Endothelial cell (in vitro differentiated cells): ENCODE measurements around the gene ADAP1. TPM values are rescaled to one million over a fixed set of nuclear protein-coding genes. Genes with fewer than 3 reads are reported as not detected.

ENCODE experiments used
- DNase-seq: peaks from one replicate; pipeline ENCODE4 v3.0.0; 2021; ENCODE audit warnings: low spot score
- H3K27ac Mint-ChIP-seq: one replicate; pipeline ENCODE4 v1.8.0; 2021; ENCODE audit warnings: mixed read lengths, inconsistent platforms; ENCODE audit not compliant: unreplicated experiment
- H3K27me3 Mint-ChIP-seq: one replicate; pipeline ENCODE4 v1.8.0; 2021; ENCODE audit warnings: mild to moderate bottlenecking, moderate library complexity, mixed read lengths, inconsistent platforms; ENCODE audit not compliant: unreplicated experiment
- H3K36me3 Mint-ChIP-seq: one replicate; pipeline ENCODE4 v1.8.0; 2021; ENCODE audit warnings: mild to moderate bottlenecking, low read depth, mixed read lengths, inconsistent platforms; ENCODE audit not compliant: unreplicated experiment
- H3K4me1 Mint-ChIP-seq: one replicate; pipeline ENCODE4 v1.8.0; 2021; ENCODE audit warnings: mild to moderate bottlenecking, mixed read lengths, inconsistent platforms; ENCODE audit not compliant: unreplicated experiment
- H3K4me3 Mint-ChIP-seq: one replicate; pipeline ENCODE4 v1.8.0; 2021; ENCODE audit warnings: mild to moderate bottlenecking, mixed read lengths, inconsistent platforms; ENCODE audit not compliant: unreplicated experiment
- H3K9me3 Mint-ChIP-seq: one replicate; pipeline ENCODE4 v1.8.0; 2021; ENCODE audit warnings: mixed read lengths, inconsistent platforms; ENCODE audit not compliant: unreplicated experiment
- total RNA-seq: library from RNA; stranded (reverse); fragmentation: NEBNext Ultra II Directional; extraction: Animal tissue kit (Norgen Biotek cat#: 25700); gene quantifications from one replicate; pipeline ENCODE4 v1.2.1, GENCODE V29; 2021; ENCODE audit not compliant: unreplicated experiment
- TF ChIP-seq, protein P1 (sequence below): fragments of 200-600 bp; sonication (generic); IDR thresholded peaks from one replicate; pipeline ENCODE4 v1.5.0; 2021; ENCODE audit warnings: antibody characterized with exemption; ENCODE audit not compliant: unreplicated experiment

The ADAP1 gene
- total RNA-seq, 1 donor from 2014 or later = 1.7 TPM

DNA sequence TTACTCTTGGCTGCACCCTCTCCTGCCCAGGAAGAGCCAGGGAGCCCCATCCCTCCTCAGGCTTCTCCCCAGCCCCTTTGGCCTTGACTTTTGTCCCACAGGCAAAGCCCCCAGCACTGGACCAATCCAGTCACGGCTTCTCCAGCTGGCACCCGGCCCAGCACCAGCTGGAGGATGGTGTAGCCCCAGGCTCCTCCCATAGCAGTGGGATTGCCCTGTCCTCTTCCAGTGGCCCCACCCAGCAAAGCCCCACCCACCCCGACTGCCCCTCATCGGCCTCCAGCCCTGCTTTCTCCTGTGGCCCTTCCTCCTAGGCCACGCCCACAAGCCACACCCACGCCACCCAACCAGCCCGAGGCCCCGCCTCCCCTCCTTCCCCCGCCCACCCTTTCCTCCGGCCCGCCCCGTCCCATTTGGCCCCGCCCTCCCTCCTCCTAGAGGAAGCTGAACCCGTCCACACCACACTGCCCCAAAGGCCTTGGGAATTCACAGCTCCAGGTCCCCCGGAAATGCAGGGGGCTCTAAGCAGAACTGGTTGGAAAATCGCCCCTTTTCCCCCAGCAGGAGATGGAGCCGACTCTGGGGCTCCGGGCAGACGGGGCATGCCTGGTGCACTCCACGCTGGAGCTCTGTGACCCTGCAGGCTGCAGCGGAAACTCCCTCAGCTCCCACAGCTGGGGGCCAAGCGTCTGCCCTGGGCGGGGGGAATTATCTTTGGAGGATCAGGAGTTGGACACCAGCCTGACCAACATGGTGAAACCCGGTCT is 52.9 kb downstream of the ADAP1 start:
- no peaks in the 10 kb centered on the region for H3K4me1 Mint-ChIP-seq
- DNase-seq = peak; percentile 71
- no peak overlapping the region for H3K4me3 Mint-ChIP-seq

DNA sequence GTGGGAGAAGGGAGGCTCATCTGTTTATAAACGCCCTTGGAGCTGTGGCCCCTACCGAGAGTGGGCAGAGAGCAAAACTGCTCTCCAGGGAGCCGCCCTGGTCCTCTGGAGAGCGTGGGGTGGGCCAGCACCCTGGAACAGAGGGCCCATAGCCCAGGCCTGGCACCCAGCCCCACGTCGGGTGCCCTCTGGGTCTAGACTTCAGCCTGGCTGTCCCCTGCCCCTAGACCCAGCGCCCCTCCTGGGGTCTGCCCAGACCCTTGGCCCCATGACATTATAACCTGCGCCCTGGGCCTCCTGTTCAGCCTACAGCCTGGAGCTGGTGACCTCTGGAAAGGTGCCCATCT is 53.5 kb downstream of the ADAP1 start:
- no peak for DNase-seq
- H3K27ac Mint-ChIP-seq = no peak overlapping the region
- peaks cover 11% of the 10 kb centered on the region for H3K27me3 Mint-ChIP-seq
- no peak overlapping the region for H3K4me3 Mint-ChIP-seq
- no peaks in the 10 kb centered on the region for H3K4me1 Mint-ChIP-seq
- H3K36me3 Mint-ChIP-seq = peaks cover 9% of the 10 kb centered on the region
- TF ChIP-seq, protein P1, sequence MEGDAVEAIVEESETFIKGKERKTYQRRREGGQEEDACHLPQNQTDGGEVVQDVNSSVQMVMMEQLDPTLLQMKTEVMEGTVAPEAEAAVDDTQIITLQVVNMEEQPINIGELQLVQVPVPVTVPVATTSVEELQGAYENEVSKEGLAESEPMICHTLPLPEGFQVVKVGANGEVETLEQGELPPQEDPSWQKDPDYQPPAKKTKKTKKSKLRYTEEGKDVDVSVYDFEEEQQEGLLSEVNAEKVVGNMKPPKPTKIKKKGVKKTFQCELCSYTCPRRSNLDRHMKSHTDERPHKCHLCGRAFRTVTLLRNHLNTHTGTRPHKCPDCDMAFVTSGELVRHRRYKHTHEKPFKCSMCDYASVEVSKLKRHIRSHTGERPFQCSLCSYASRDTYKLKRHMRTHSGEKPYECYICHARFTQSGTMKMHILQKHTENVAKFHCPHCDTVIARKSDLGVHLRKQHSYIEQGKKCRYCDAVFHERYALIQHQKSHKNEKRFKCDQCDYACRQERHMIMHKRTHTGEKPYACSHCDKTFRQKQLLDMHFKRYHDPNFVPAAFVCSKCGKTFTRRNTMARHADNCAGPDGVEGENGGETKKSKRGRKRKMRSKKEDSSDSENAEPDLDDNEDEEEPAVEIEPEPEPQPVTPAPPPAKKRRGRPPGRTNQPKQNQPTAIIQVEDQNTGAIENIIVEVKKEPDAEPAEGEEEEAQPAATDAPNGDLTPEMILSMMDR = no peak
- H3K9me3 Mint-ChIP-seq = no peaks in the 10 kb centered on the region

More for the DNA sequence above, 52.9 kb downstream of the ADAP1 start:
- peaks cover 5% of the 10 kb centered on the region for H3K27me3 Mint-ChIP-seq
- no peak overlapping the region for H3K27ac Mint-ChIP-seq
- peaks cover 4% of the 10 kb centered on the region for H3K36me3 Mint-ChIP-seq
- TF ChIP-seq, protein P1 = no peak
- H3K9me3 Mint-ChIP-seq = no peaks in the 10 kb centered on the region

DNA sequence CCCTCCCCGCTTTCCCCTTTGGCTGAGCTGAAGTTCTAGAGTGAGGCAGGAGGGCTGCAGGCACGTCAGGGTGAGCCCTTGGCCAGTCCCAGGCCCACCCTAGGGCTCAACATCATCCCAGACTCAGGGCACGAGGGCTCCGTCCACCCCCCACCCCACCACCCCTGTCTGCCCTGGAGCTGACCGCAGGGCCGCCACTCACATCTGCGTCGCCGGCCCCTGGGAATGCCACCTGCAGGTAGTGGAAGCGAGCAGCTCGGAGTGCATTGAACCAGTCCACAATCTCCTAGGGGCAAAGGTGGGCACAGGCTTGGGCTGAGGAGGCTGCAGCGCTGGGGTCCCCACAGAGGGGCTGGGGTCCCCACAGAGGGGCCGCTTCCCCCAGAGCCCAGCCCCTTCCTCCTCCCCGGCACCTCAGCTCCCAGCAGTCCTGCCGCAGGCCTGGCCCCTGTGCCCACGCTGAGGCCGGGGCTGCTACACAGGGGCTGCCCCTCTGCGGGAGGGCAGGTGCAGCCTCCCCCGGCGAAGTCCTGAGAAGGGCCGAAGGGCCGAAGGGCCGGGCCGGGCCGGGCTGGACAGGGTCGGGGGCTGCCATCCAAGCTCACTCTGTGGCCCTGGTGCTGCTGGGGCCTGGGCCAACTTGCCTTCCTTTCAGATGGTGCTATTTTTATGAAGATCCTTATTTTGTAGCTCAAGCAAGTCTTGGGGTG is 54.0 kb downstream of the ADAP1 start:
- Mint-ChIP-seq H3K9me3 (no peaks in the 10 kb centered on the region), H3K36me3 (peaks cover 10% of the 10 kb centered on the region), H3K4me1 (no peaks in the 10 kb centered on the region), H3K27me3 (peaks cover 12% of the 10 kb centered on the region), H3K4me3 (no peak overlapping the region), H3K27ac (no peak overlapping the region)
- TF ChIP-seq, protein P1 = no peak
- DNase-seq = no peak

DNA sequence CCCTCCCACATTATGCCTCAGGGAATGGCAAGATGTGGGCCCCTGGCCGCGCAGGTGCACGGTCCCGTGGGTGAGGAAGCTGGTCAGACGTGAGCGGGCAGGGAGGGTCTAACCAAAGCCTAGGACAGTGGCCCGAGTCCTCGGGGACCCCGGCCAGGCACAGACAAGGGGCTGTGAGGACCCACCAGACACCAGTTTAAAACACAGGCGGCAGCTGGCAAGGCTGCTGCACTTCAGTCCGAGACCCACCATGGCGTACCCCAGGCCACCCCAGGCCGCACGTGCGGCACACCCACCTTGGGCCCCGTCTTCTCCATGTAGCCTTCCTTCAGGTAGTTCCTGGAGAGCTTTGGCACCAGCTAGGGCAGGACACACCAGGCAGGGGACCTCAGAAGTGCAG is 54.7 kb downstream of the ADAP1 start:
- no peak overlapping the region for H3K4me3 Mint-ChIP-seq
- peaks cover 10% of the 10 kb centered on the region for H3K36me3 Mint-ChIP-seq
- no peak overlapping the region for H3K27ac Mint-ChIP-seq
- no peak for DNase-seq
- H3K27me3 Mint-ChIP-seq = peaks cover 12% of the 10 kb centered on the region
- no peaks in the 10 kb centered on the region for H3K4me1 Mint-ChIP-seq
- H3K9me3 Mint-ChIP-seq = no peaks in the 10 kb centered on the region
- TF ChIP-seq, protein P1 = no peak
